ENCODE measurements around the gene NCAPH2.
A peak's percentile ranks its signal among the peaks of the same experiment; 100 is the strongest.

Gene NCAPH2

GRCh38 chr22:50525104-50525857 lies 17.3 kb downstream of the NCAPH2 start, which contains the start of gene SCO2:
Gene SCO2 (minus strand): TSS chr22:50525598. CDS start chr22:50524411, 1,187 bp downstream.
- ATAC-seq, result peak; percentile 80
- TF ChIP-seq RARB (CRISPR knock-in tag; IDR thresholded peaks at IDR 0.05), result no peak
- TF ChIP-seq ARNTL (CRISPR knock-in tag; IDR thresholded peaks at IDR 0.05; ENCODE audit: borderline replicate concordance, low read depth), result no peak
- TF ChIP-seq, protein P1, sequence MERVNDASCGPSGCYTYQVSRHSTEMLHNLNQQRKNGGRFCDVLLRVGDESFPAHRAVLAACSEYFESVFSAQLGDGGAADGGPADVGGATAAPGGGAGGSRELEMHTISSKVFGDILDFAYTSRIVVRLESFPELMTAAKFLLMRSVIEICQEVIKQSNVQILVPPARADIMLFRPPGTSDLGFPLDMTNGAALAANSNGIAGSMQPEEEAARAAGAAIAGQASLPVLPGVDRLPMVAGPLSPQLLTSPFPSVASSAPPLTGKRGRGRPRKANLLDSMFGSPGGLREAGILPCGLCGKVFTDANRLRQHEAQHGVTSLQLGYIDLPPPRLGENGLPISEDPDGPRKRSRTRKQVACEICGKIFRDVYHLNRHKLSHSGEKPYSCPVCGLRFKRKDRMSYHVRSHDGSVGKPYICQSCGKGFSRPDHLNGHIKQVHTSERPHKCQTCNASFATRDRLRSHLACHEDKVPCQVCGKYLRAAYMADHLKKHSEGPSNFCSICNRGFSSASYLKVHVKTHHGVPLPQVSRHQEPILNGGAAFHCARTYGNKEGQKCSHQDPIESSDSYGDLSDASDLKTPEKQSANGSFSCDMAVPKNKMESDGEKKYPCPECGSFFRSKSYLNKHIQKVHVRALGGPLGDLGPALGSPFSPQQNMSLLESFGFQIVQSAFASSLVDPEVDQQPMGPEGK (CRISPR knock-in tag; IDR thresholded peaks at IDR 0.05; ENCODE audit: borderline replicate concordance), result no peak; the same call in 1 of the 2 replicates
- TF ChIP-seq ZC3H10 (CRISPR knock-in tag; IDR thresholded peaks at IDR 0.05), result no peak
- TF ChIP-seq SNAI2 (CRISPR knock-in tag; IDR thresholded peaks at IDR 0.05), result no peak
- TF ChIP-seq BACH2 (CRISPR knock-in tag; IDR thresholded peaks at IDR 0.05; ENCODE audit: borderline replicate concordance), result no peak
- TF ChIP-seq, protein P2, sequence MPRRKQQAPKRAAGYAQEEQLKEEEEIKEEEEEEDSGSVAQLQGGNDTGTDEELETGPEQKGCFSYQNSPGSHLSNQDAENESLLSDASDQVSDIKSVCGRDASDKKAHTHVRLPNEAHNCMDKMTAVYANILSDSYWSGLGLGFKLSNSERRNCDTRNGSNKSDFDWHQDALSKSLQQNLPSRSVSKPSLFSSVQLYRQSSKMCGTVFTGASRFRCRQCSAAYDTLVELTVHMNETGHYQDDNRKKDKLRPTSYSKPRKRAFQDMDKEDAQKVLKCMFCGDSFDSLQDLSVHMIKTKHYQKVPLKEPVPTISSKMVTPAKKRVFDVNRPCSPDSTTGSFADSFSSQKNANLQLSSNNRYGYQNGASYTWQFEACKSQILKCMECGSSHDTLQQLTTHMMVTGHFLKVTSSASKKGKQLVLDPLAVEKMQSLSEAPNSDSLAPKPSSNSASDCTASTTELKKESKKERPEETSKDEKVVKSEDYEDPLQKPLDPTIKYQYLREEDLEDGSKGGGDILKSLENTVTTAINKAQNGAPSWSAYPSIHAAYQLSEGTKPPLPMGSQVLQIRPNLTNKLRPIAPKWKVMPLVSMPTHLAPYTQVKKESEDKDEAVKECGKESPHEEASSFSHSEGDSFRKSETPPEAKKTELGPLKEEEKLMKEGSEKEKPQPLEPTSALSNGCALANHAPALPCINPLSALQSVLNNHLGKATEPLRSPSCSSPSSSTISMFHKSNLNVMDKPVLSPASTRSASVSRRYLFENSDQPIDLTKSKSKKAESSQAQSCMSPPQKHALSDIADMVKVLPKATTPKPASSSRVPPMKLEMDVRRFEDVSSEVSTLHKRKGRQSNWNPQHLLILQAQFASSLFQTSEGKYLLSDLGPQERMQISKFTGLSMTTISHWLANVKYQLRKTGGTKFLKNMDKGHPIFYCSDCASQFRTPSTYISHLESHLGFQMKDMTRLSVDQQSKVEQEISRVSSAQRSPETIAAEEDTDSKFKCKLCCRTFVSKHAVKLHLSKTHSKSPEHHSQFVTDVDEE (CRISPR knock-in tag; IDR thresholded peaks at IDR 0.05), result no peak
- TF ChIP-seq, protein P3, sequence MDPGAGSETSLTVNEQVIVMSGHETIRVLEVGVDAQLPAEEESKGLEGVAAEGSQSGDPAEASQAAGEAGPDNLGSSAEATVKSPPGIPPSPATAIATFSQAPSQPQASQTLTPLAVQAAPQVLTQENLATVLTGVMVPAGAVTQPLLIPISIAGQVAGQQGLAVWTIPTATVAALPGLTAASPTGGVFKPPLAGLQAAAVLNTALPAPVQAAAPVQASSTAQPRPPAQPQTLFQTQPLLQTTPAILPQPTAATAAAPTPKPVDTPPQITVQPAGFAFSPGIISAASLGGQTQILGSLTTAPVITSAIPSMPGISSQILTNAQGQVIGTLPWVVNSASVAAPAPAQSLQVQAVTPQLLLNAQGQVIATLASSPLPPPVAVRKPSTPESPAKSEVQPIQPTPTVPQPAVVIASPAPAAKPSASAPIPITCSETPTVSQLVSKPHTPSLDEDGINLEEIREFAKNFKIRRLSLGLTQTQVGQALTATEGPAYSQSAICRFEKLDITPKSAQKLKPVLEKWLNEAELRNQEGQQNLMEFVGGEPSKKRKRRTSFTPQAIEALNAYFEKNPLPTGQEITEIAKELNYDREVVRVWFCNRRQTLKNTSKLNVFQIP (CRISPR knock-in tag; IDR thresholded peaks at IDR 0.05; ENCODE audit: borderline replicate concordance, low read depth), result no peak
- TF ChIP-seq ISL1 (CRISPR knock-in tag; IDR thresholded peaks at IDR 0.05), result no peak
- TF ChIP-seq OSR1 (CRISPR knock-in tag; IDR thresholded peaks at IDR 0.05), result no peak
- no peak for TF ChIP-seq CSDC2 (CRISPR knock-in tag; IDR thresholded peaks at IDR 0.05)
- TF ChIP-seq CREB5 (CRISPR knock-in tag; IDR thresholded peaks at IDR 0.05; ENCODE audit: low read depth), result no peak
- no peak for TF ChIP-seq ZNF565 (CRISPR knock-in tag; conservative IDR thresholded peaks at IDR 0.05; ENCODE audit: low read depth)
- no peak for TF ChIP-seq ZNF70 (CRISPR knock-in tag; IDR thresholded peaks at IDR 0.05)
- no peak for TF ChIP-seq TOX (CRISPR knock-in tag; IDR thresholded peaks at IDR 0.05; ENCODE audit: borderline replicate concordance)
- TF ChIP-seq ZNF8 (CRISPR knock-in tag; IDR thresholded peaks at IDR 0.05), result no peak

- no peak; the same call in 2 of the 3 replicates for ATAC-seq
- TF ChIP-seq PPARA (CRISPR knock-in tag; IDR thresholded peaks at IDR 0.05; ENCODE audit: borderline replicate concordance) (no peak), OSR1 (CRISPR knock-in tag; IDR thresholded peaks at IDR 0.05) (no peak), ZFP3 (CRISPR knock-in tag; IDR thresholded peaks at IDR 0.05) (no peak), BACH2 (CRISPR knock-in tag; IDR thresholded peaks at IDR 0.05; ENCODE audit: borderline replicate concordance) (no peak), CSDC2 (CRISPR knock-in tag; IDR thresholded peaks at IDR 0.05) (no peak), ZNF70 (CRISPR knock-in tag; IDR thresholded peaks at IDR 0.05) (no peak), CSRNP3 (CRISPR knock-in tag; IDR thresholded peaks at IDR 0.05) (no peak), RARB (CRISPR knock-in tag; IDR thresholded peaks at IDR 0.05) (no peak)
- TF ChIP-seq, protein P3 (CRISPR knock-in tag; IDR thresholded peaks at IDR 0.05; ENCODE audit: borderline replicate concordance, low read depth), result no peak
Observed at GRCh38 chr22:50525858-50526107, 17.8 kb downstream of the NCAPH2 start.

All from SK-N-SH treated with all-trans-retinoic acid at 6 μM for 48 hours (cell line).